GM19455 (cell line): Measurements from ENCODE around the gene IL36G.
"Not testable (repeated sequence)": the region's sequence is repeated elsewhere in the genome, so short reads cannot be mapped to it uniquely, and the experiment has no call there.

ENCODE experiments used
- ATAC-seq: cut with Tn5 transposase; IDR thresholded peaks from one replicate; pipeline ENCODE4 v1.9.1; 2021; ENCODE audit not compliant: unreplicated experiment

Gene IL36G

GRCh38 chr2:112977559-112978056 is at the start of gene IL36G:
Gene IL36G, plus strand, starts transcription at chr2:112978006. Its CDS starts 633 bp downstream, at chr2:112978639.
- no peak for ATAC-seq

- no peak for ATAC-seq
These were observed 44.5 kb upstream of the IL36G start for GRCh38 chr2:112933261-112933660.

DNA sequence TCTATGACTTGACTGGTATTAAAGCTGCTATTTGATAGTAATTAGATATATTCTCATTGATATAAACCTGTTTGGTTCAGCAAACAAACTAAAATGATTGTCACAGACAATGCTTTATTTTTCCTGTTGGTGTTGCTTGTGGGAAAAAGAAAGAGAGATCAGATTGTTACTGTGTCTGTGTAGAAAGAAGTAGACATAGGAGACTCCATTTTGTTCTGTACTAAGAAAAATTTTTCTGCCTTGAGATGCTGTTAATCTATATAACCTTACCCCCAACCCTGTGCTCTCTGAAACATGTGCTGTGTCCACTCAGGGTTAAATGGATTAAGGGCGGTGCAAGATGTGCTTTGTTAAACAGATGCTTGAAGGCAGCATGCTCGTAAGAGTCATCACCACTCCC is 43.7 kb upstream of the IL36G start:
- not testable (repeated sequence) for ATAC-seq

DNA sequence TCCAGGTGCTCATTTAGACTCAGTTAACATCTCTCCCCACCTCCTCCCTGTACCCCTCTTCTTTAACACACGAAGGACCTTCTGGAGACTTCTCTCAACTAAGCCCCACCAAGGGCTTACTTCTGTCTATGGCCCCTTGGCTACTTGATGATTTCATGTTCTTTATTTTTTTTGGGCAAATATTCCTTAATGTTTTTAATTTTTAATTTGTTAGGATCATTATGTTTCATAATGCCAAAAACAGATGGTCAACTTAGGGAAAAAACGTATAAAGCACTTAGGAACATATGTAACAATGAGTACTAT is 40.9 kb upstream of the IL36G start:
- ATAC-seq: no peak

- no peak for ATAC-seq
These were observed 38.9 kb upstream of the IL36G start for GRCh38 chr2:112938904-112939303.

GRCh38 chr2:112939425-112939824 is 38.4 kb upstream of the IL36G start:
- no peak for ATAC-seq

DNA sequence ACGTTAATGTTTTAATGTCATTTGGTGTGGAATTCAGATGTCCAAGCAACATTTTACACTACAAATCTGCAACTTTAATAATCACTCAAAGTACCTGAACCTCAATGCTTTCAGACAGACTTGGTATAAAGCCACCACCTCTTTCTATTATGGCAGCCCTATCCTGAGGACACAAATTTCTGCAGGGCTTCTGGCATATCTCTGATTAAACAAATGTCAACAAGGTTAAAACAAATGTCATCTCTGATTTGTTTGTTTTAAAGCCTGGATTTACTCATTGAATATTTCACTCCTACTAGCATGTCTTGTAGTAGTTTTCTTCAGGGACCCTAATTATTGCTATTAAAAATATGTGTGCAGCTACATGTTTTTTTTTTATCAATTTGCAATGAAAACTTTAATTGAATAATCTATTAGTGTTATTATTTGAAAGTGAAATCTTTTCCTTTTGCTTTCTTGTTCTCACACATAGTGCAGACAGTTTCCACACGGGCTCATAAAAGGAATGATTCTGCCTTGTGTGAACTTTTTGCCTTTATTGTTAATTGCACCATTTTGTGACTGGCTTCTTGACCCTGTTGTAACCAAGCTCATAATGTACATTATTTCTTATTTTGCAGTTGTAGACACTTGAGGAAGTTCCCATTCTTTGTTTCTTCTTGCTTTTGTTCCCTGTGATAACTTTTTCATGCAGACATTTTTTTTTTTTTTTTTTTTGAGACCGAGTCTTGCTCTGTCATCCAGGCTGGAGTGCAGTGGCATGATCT is 36.8 kb upstream of the IL36G start:
- ATAC-seq: no peak

DNA sequence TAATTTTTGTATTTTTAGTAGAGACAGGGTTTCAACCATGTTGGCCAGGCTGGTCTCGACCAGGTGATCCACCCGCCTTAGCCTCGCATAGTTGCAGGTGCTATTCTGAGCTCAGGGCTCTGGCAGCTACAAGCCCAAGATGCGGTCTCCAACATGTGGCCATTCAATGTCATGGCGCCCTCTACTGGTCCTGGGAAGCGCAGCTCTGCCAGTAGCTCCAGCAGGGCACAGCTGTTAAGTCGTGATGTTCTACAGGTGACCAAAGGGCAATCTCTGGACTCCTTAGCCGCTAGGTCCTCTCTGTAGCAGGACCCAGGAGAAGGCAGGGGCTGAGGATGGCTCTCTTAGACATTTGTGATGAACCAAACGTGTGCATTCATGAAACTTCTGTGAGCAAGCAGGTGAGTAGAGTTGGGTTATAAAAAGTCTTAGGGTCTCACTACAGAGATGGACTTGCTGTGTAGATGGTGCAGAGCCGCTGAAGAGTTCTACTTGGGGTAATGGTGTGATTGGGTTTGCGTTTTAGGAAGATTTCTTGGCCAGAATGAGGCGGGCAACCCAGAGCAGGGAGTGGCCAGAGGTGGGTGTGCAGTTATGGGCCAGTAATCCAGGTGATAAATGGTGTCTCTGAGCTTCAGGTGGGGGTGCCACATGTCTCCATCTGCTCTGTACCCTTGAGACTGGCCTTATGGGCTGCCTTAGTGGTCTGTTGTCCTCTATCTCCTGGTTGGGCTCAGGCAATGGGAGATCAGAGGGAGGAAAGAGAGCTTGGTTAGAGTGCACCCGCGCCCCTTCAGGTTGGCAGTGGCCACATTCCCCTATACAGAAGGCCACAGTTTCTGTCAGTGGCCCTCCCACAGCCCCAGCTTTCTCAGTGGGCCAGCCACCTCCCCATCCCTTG is 35.8 kb upstream of the IL36G start:
- ATAC-seq: no peak

GRCh38 chr2:112942654-112943002 is 35.2 kb upstream of the IL36G start:
- no peak for ATAC-seq

- ATAC-seq: no peak
These were observed 32.8 kb upstream of the IL36G start for GRCh38 chr2:112944971-112945370.

DNA sequence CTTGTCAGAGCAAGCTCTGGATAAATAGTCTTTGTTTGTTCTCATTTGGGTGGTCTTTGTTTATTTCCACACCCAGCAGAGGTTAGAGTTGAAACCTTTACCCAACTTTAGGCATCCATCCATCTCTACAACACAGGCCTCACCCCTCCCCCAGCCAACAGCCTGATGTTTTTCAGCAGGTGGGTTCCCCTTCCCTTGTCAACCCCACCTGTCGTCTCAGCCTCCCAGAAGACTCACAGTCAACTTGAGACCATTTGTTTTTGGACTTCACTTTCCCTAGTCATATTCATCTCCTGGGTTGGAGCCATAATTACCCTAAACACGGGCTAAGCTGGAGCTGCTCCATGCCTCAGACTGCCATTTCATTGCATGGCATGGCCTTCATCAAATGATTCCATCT is 31.7 kb upstream of the IL36G start:
- ATAC-seq: no peak

GRCh38 chr2:112947374-112947773 is 30.4 kb upstream of the IL36G start:
- ATAC-seq: no peak

- no peak for ATAC-seq
These were observed 28.4 kb upstream of the IL36G start for GRCh38 chr2:112949456-112949855.

DNA sequence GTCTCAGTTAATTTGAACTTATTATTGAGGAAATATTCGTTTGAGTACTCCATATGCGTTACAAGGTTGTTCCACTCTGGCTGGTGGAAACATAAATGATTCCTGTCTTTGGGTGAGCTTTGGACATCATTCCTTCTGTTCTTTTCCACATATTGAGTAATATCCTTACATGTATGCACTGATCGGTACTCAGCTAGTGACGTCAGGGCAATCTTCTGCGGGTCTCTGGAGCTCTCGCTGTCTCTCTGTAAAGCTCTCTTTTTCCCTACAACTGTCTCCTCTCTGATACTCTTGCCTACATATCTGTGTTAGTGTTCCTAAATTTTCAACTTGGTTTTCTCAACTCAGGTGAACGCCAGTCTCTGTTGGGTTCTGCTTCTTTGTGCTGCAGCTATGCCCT is 23.4 kb upstream of the IL36G start:
- no peak for ATAC-seq

DNA sequence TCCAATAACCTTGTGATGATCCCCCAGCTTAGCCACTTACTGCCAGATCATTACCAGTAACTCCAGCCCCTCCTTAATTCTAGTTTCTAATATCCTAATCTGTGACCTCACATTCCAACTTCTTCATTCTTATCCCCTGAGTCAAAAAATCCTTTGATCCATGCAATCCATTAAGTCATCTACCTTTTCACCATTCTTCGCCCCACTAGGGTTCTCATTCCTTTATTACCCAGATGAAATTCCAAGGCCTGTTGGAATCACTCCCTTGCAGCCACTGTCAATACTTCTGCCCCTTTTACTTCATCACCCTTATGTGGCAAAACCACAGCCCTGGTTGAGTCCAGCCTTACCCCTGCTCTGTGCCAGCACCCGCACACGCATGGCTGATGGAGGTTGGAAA is 20.3 kb upstream of the IL36G start:
- ATAC-seq: no peak

GRCh38 chr2:112958428-112959108 is 19.2 kb upstream of the IL36G start:
- no peak for ATAC-seq

- no peak for ATAC-seq
These were observed 18.5 kb upstream of the IL36G start for GRCh38 chr2:112959109-112959812.

DNA sequence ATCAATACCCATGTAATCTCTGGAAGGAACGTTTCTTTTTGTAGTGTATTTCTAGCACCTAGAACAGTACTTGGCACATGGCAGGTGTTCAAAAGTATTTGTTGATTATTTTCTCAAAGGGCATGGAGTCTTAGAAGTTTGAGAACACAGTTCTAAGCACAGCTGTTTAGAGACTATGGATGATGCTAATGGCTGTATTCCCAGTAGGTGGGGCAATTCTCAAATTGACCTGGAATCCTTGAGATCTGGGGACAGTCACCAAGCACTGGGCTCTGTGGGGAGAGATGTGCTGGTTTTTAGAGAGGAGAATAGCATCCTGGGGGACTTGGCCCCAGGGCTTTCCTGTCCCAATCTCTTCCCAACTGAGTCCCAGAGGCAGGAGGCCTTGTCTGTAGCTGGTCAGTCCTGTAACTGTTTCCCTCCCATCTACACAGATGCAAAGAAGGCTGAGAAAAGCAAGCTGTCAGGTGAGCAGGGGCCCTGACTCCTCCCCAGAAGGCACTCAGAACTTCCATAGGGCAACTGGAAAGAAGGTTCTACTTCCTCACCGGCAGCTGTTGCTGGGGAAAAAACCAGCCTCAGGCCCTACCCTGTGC is 17.5 kb upstream of the IL36G start:
- no peak for ATAC-seq

DNA sequence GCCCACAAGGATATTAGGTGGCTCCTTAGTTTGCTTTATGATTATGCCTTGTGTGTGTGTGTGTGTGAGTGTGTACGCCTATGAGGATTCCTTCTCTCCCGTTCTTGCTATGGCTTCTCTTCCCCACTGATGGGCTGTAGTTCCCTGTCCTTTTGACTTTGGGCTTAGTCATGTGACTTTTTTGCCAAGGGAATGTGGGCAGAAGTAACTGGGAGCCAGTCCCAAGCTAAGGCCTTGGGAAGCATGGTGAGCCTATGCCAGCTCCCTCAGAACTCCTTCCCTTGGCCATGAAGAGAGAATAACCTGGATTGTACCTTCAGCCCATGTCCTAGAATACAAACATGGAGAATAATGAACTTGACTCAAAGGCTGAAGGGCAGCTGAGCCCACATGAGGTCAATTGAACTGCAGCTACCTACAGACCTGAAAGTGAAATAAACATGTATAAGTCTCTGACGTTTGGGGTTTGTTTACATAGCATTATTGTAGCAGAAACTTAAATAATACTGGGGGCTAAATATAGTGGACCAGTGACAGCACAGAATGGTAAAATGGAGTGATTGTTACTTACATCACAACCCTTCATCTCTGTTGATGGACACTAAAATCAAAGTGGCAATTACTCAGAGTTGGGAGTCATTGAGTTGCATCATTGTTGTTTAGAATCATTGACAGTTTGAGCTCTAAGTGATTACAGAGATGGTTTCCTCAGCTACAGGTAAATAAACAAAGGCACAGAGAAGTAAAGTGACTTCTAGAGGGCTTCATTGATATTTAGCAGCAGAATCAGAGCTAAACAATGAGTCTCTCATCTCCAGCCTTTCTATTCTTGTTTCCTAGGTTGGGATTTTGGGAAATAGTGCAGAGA is 15.3 kb upstream of the IL36G start:
- ATAC-seq: no peak

GRCh38 chr2:112967023-112967422 is 10.8 kb upstream of the IL36G start:
- no peak for ATAC-seq
